Skeletal muscle satellite cell (primary cell): Measurements from ENCODE around the gene CNBD2.
"Not testable (repeated sequence)": the region's sequence is repeated elsewhere in the genome, so short reads cannot be mapped to it uniquely, and the experiment has no call there.

Source experiments
- H3K27me3 ChIP-seq: 2 replicates; pipeline ENCODE4 v1.7.0; 2013; ENCODE audit warnings: low read length; ENCODE audit not compliant: control insufficient read depth, insufficient read depth
- H3K36me3 ChIP-seq: 2 replicates; pipeline ENCODE4 v1.7.0; 2013; ENCODE audit warnings: mild to moderate bottlenecking, control low read depth, low read length; ENCODE audit not compliant: insufficient read depth
- H3K4me1 ChIP-seq: 2 replicates; pipeline ENCODE4 v1.7.0; 2013; ENCODE audit warnings: low read length; ENCODE audit not compliant: control insufficient read depth, insufficient read depth
- H3K4me2 ChIP-seq: 2 replicates; pipeline ENCODE4 v1.7.0; 2013; ENCODE audit warnings: mild to moderate bottlenecking, low read length
- H3K4me3 ChIP-seq: 2 replicates; pipeline ENCODE4 v1.7.0; 2013; ENCODE audit warnings: low read length
- H3K9ac ChIP-seq: 2 replicates; pipeline ENCODE4 v1.7.0; 2013; ENCODE audit warnings: mild to moderate bottlenecking, low read depth, low read length, moderate library complexity
- H3K9me3 ChIP-seq: replicated peaks from 2 replicates; pipeline ENCODE4 v1.7.0; 2013; ENCODE audit warnings: mild to moderate bottlenecking, control low read depth, low read length

Gene CNBD2

DNA sequence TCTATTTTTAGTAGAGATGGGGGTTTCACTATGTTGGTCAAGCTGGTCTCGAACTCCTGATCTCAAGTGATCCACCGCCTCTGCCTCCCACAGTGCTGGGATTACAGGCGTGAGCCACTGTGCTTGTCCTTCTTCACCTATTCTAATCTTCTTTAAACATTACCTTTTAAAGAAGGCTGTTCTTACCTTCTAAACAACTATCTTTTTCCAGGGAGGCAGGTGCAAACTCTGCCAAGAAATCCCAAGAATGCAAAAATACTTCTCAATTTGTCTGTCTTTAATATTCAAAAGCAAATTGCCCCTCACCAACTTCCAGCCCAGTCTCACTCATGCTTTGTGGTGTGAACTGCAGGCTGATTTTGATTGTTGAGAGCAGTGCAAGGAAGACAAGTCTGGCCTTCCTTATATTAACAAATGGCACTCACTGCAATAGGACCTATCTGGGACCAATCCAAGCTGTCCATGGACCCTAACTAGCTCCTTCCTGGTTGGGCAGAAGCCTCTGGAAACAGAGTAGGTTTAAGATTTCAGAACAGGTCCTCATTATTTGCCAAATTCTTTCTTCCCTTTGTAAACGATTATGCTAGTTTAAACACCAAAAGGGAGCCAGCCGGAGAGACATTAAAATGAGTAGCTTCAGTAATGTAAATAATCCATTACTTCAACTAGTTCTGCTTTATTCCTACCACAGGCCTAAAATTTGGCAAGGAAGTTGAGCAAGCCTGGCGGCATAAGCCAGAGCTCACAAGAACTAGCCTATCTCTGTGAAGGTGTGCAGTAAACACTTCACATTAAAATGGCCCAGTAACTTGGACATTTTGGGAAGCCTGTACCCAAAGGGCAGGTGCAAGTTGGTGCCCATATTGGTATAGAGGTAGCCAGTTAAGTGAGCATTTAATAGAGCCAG, 15.7 kb upstream of the CNBD2 start:
- Histone ChIP-seq H3K9me3 (no peaks in the 10 kb centered on the region), H3K27me3 (no peaks in the 10 kb centered on the region), H3K4me3 (peak overlapping the region; percentile 91), H3K4me2 (peak overlapping the region; percentile 92), H3K4me1 (peaks cover 14% of the 10 kb centered on the region), H3K36me3 (peaks cover 9% of the 10 kb centered on the region), H3K9ac (peak overlapping the region; percentile 99)

DNA sequence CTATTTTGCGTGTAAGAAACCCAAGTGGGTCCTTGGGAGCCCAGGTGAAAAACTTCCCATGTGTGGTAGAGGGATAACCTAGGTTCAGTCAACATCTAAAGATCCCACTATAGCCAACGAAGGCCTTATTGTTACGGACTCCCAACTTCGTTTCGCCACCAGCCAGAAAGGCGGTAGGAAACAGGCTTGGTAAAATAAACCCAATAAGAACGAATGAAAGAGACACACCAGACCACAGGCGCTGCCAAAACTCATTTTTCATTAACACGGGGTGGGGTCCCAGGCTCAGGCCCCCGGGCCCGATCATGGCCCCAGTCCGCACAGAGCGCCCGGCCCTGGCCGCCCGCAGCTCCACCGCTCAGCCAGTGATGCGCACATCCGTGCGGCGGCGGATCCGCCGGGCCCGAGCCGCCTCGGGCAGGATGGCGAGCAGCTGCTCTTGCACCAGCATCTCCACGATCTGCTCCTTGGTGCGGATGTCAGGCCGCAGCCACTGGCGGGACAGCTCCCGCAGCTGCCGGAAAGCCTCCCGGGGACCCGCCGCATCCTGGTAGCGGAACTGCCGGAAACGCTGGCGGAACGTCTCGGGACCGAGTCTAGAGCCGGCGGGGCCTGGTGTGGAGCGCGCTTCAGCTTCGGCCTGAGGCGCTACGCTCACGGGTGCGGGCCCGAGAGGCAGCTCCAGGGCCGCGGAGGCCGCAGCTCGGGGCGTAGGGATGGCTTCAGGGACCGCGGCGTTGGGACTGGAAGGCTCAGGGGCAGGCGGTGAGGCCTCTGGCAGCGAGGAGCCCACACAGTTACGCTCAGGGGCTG, 14.8 kb upstream of the CNBD2 start:
- Histone ChIP-seq H3K9ac (peak overlapping the region; percentile 99), H3K27me3 (no peaks in the 10 kb centered on the region), H3K36me3 (peaks cover under 1% of the 10 kb centered on the region), H3K9me3 (no peaks in the 10 kb centered on the region), H3K4me1 (peaks cover 14% of the 10 kb centered on the region), H3K4me2 (peak overlapping the region; percentile 92), H3K4me3 (peak overlapping the region; percentile 91)

DNA sequence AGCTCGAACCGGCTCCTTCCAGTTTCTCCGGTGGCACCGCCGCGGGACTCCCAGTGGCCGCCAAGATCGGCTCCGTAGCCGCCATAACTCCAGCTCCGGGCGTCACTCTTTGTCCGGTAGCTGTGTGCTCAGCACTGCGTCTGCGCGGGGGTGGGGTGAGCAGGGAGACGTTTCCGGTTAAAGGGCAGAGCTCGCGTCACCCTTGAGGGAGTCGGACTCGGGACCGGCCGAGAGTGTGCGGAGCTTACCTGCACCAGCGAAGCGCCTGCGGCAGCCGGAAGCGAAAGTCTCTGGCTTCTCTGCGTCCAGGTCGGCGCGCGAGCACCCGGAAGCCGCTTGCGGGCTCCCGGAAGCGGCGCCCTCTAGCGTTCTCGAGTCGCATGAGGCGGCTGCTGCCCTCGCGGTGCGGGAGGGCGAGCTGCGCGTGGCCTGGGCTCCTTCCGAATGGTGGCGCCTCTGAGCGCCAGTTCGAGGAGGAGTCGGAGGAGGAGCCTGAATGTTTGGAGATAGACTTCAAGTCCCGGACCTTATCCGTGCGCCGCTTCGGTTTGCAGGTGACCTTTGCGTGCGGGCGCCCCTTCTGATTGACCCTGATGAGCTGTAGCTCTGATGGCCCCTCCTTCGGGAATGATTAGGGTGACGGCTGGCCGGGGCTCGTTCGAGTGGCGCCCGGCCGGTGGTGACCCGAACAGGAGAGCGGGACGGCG, 14.0 kb upstream of the CNBD2 start, which contains the start of gene SCAND1:
Gene SCAND1, minus strand, starts transcription at position 303 of the 707 bp plus-strand sequence. Its CDS starts 218 bp downstream, at position 85.
- Histone ChIP-seq H3K36me3 (no peaks in the 10 kb centered on the region), H3K9me3 (no peaks in the 10 kb centered on the region), H3K4me2 (peak within 1 kb of the TSS; percentile 93), H3K4me3 (peak within 1 kb of the TSS; percentile 91), H3K27me3 (no peaks in the 10 kb centered on the region), H3K9ac (peak within 1 kb of the TSS; percentile 99), H3K4me1 (peaks cover 14% of the 10 kb centered on the region)

DNA sequence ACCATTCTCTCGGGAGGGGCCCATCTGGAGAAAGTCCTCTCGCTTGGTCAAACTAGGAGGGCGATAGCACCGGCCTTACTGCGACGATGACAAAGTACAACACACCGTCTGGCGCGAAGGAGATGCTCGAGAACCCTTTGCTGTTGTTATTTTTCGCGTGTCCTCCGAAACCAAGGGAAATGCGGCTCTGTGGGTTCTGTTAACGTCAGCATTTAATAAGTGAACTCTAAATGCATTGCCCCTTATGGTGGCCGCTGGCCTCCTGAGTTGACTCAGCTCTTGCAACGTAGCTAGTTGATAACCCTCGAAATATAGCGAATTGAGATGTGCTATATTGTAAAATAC, 13.5 kb upstream of the CNBD2 start:
- Histone ChIP-seq H3K4me2 (peak overlapping the region; percentile 93), H3K27me3 (no peaks in the 10 kb centered on the region), H3K9me3 (no peaks in the 10 kb centered on the region), H3K36me3 (no peaks in the 10 kb centered on the region), H3K9ac (peak overlapping the region; percentile 99), H3K4me3 (peak overlapping the region; percentile 91), H3K4me1 (peaks cover 14% of the 10 kb centered on the region)

DNA sequence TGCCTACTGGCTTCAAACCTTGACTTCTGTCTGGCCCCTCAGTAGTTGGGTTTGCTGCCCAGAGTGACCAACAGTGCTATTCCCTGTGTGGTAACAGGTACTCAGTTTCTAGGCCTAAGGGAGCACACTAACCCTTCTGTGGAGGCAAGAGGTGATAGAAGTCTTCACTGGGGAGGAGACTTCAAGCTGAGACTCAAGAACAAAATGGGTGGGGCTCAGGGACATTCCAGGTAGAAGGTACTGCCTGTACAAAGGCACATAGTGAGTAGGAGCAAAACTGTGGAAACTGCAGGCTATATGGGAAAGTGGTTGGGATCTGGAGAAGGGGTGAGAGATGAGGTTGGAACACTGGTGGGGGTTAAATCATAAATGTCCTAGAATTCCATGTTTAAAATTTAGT, 11.8 kb upstream of the CNBD2 start:
- H3K4me1 ChIP-seq = peaks cover 14% of the 10 kb centered on the region
- H3K4me2 ChIP-seq = no peak overlapping the region
- no peaks in the 10 kb centered on the region for H3K9me3 ChIP-seq
- no peaks in the 10 kb centered on the region for H3K36me3 ChIP-seq
- peaks cover 2% of the 10 kb centered on the region for H3K27me3 ChIP-seq
- H3K4me3 ChIP-seq = no peak overlapping the region
- H3K9ac ChIP-seq = no peak overlapping the region

DNA sequence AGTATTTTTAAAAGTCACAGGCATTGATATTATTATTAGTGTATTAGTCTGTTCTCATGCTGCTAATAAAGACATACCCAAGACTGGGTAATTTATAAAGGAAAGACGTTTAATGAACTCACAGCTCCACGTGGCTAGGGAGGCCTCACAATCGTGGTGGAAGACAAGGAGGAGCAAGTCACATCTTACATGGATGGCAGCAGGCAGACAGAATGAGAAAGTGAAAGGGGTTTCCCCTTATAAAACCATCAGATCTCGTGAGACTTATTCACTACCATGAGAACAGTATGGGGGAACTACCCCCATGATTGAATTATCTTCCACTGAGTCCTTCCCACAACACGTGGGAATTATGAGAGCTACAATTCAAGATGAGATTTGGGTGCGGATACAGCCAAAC, 9.1 kb upstream of the CNBD2 start:
- not testable (repeated sequence) for H3K36me3 ChIP-seq, H3K27me3 ChIP-seq, H3K9me3 ChIP-seq, H3K4me3 ChIP-seq, H3K9ac ChIP-seq, H3K4me2 ChIP-seq, H3K4me1 ChIP-seq

DNA sequence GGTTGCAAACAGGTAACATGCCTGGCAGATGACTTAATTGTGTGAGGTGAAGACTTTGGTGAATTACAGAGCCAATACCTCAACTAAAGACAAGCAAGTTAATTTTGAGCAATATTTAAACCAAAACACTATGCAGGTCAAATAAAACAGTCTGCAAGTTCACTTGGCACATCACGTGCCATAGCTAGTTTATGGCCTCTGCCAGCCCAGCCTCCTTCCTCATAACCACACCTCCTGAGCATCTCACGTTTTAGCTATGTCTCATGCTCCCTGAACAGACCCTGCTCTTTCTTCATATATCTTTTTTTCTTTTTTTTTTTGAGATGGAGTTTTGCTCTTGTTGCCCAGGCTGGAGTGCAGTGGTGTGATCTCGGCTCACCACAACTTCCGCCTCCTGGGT, 4.5 kb upstream of the CNBD2 start:
- no peaks in the 10 kb centered on the region for H3K36me3 ChIP-seq
- no peaks in the 10 kb centered on the region for H3K4me1 ChIP-seq
- H3K4me2 ChIP-seq = no peak overlapping the region
- H3K9me3 ChIP-seq = no peaks in the 10 kb centered on the region
- no peak overlapping the region for H3K9ac ChIP-seq
- no peak overlapping the region for H3K4me3 ChIP-seq
- H3K27me3 ChIP-seq = peaks cover 13% of the 10 kb centered on the region

DNA sequence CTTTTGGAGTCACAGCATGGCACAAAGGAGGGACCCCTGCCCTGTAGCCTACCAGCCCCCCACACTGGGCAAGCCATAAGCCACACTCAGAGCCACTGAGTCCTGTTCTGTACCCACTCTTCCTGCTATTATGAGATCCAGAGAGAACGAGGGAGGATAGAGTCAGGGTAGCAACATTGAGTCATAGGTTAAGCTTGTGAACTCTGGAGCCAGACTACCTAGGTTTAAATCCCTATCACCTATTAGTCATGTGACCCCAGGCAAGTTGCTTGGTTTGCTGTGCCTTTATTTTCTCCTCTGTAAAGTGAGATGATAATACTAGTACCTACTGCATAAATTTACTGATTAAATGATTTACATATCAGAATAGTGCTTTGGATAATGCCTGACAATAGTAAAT, 540 bp downstream of the CNBD2 start:
- no peaks in the 10 kb centered on the region for H3K4me1 ChIP-seq
- no peak overlapping the region for H3K4me3 ChIP-seq
- H3K36me3 ChIP-seq = no peaks in the 10 kb centered on the region
- H3K9ac ChIP-seq = no peak overlapping the region
- H3K9me3 ChIP-seq = no peaks in the 10 kb centered on the region
- H3K4me2 ChIP-seq = no peak overlapping the region
- H3K27me3 ChIP-seq = peaks cover 13% of the 10 kb centered on the region

DNA sequence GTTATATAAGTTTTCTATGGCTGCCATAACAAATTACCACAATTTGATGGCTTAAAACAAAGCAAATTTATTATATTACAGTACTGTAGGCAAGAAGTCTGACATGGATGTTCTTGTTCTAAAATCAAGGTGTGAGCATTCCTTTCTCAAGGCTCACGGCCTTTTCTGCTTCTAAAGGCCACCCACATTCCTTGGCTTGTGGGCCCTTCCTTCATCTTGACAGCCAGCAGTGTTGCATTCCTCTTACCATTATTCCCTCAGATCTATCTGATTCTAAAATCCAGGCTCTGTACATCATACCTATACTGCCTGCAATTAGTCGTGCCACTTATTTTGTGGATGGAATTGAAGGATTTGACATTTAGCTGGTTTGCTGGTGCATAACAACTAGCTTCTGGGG, 3.6 kb downstream of the CNBD2 start:
- H3K36me3 ChIP-seq = no peaks in the 10 kb centered on the region
- H3K4me2 ChIP-seq = no peak overlapping the region
- H3K9me3 ChIP-seq = no peaks in the 10 kb centered on the region
- H3K27me3 ChIP-seq = peaks cover 19% of the 10 kb centered on the region
- no peak overlapping the region for H3K4me3 ChIP-seq
- no peak overlapping the region for H3K9ac ChIP-seq
- no peaks in the 10 kb centered on the region for H3K4me1 ChIP-seq

DNA sequence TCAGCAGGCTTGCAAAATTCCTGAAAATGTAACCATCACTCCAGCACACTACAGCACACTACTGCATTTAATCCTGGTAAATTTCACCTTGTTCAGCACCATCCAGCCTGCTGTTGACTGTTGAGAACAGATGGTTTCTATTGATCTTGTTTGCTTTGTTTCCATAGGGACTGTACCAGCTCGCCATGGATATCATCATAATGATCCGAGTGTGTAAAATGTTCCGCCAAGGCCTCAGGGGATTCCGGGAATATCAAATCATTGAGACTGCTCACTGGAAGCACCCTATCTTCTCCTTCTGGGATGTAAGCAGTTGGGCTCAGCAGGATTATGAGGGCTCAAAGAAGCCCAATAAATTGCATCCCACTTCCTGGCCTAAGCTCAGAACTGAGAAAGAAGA, 4.1 kb downstream of the CNBD2 start:
- Histone ChIP-seq H3K4me1 (no peaks in the 10 kb centered on the region), H3K4me3 (no peak overlapping the region), H3K4me2 (no peak overlapping the region), H3K9me3 (no peaks in the 10 kb centered on the region), H3K27me3 (peaks cover 19% of the 10 kb centered on the region), H3K36me3 (no peaks in the 10 kb centered on the region), H3K9ac (no peak overlapping the region)

DNA sequence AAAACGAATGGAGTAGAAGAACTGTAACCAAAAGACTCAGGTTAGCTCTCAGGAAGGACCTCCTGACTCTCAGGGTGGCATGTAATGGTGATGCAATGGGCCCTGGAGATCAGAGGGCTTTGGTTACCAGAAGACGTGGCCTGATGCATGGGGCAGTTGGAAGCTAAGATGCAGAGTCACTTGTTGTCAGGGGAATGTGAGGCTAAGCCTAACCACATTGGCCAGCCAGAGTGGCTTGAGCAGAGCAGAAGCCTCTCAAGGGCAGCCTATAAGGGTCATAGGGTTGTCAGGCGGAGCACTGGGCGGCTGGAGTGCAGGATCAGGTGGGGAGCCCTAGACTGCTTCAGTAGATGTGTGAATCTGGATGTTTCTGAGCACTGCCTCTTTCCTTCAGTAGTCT, 5.9 kb downstream of the CNBD2 start:
- no peak overlapping the region for H3K4me2 ChIP-seq
- H3K4me3 ChIP-seq = no peak overlapping the region
- no peaks in the 10 kb centered on the region for H3K9me3 ChIP-seq
- H3K4me1 ChIP-seq = no peaks in the 10 kb centered on the region
- no peaks in the 10 kb centered on the region for H3K36me3 ChIP-seq
- no peak overlapping the region for H3K9ac ChIP-seq
- H3K27me3 ChIP-seq = peaks cover 9% of the 10 kb centered on the region
